OCI-LY3 (cell line): ENCODE data around the gene SLC2A11.
"Not testable (repeated sequence)": the region's sequence is repeated elsewhere in the genome, so short reads cannot be mapped to it uniquely, and the experiment has no call there.

ENCODE experiments used
- EZH2phosphoT487 ChIP-seq: fragments of 200-600 bp; shearing (Covaris generic); IDR thresholded peaks from 2 replicates; pipeline ENCODE4 v1.6.1; 2018; ENCODE audit warnings: antibody characterized with exemption, mixed run types, low read depth
- TF ChIP-seq, protein P1 (sequence below): fragments of 200-600, 300-600 bp; sonication (generic); IDR thresholded peaks from 2 replicates; pipeline ENCODE4 v1.5.1; 2014; ENCODE audit warnings: antibody characterized with exemption, low read length, low read depth

DNA sequence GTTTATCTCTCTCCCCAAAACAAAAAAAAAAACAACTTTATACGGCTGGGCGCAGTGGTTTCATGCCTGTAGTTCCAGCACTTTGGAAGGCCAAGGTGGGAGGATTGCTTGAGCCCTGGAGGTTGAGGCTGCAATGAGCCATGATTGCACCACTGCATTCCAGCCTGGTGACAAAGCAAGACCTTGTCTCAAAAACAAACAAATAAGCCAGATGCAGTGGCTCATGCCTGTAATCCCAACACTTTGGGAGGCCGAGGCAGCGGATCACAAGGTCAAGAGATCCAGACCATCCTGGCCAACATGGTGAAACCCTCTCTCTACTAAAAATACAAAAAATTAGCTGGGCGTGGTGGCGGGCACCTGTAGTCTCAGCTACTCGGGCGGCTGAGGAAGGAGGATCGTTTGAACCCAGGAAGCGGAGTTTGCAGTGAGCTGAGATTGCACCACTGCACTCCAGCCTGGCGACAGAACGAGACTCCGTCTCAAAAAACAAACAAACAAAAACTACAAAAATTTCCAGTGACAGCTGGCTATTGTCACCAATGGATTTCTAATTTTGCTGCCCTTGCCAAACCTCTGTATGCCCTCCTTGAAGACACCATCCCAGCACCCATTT lies 64.0 kb downstream of the SLC2A11 start:
- TF ChIP-seq, protein P1, sequence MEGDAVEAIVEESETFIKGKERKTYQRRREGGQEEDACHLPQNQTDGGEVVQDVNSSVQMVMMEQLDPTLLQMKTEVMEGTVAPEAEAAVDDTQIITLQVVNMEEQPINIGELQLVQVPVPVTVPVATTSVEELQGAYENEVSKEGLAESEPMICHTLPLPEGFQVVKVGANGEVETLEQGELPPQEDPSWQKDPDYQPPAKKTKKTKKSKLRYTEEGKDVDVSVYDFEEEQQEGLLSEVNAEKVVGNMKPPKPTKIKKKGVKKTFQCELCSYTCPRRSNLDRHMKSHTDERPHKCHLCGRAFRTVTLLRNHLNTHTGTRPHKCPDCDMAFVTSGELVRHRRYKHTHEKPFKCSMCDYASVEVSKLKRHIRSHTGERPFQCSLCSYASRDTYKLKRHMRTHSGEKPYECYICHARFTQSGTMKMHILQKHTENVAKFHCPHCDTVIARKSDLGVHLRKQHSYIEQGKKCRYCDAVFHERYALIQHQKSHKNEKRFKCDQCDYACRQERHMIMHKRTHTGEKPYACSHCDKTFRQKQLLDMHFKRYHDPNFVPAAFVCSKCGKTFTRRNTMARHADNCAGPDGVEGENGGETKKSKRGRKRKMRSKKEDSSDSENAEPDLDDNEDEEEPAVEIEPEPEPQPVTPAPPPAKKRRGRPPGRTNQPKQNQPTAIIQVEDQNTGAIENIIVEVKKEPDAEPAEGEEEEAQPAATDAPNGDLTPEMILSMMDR = not testable (repeated sequence)
- not testable (repeated sequence) for TF ChIP-seq EZH2phosphoT487
